COLO668 (cell line): ENCODE measurements around the gene TRMT10C.
"Not testable (repeated sequence)": the region's sequence is repeated elsewhere in the genome, so short reads cannot be mapped to it uniquely, and the experiment has no call there.

Source experiments
- DNase-seq: peaks from one replicate; lab custom pipeline; 2025; ENCODE audit not compliant: unreplicated experiment; lab: John Stamatoyannopoulos, UW

The TRMT10C gene

GRCh38 chr3:101561630-101562328 is at the start of gene TRMT10C:
Gene TRMT10C (plus strand): TSS chr3:101561868. CDS start chr3:101564782, 2,914 bp downstream.
- DNase-seq: peak; percentile 82

- no peak for DNase-seq
These were observed 49.3 kb upstream of the TRMT10C start for GRCh38 chr3:101512396-101512645.

GRCh38 chr3:101512646-101513418 is 48.8 kb upstream of the TRMT10C start, which contains the start of gene SENP7:
Gene SENP7 (minus strand): TSS chr3:101513212. CDS start chr3:101513130, 82 bp downstream.
- DNase-seq: peak; percentile 66

- DNase-seq: no peak
These were observed 48.2 kb upstream of the TRMT10C start for GRCh38 chr3:101513419-101513986.

- DNase-seq: peak; percentile 3
These were observed 43.2 kb upstream of the TRMT10C start for GRCh38 chr3:101518421-101518871.

GRCh38 chr3:101519685-101520365 is 41.8 kb upstream of the TRMT10C start:
- no peak for DNase-seq

- no peak for DNase-seq
These were observed 40.4 kb upstream of the TRMT10C start for GRCh38 chr3:101521211-101521701.

GRCh38 chr3:101527441-101527840 is 34.2 kb upstream of the TRMT10C start:
- no peak for DNase-seq

- no peak for DNase-seq
These were observed 33.8 kb upstream of the TRMT10C start for GRCh38 chr3:101527906-101528305.

GRCh38 chr3:101529816-101530685 is 31.6 kb upstream of the TRMT10C start:
- DNase-seq: no peak

GRCh38 chr3:101530686-101531047 is 31.0 kb upstream of the TRMT10C start:
- no peak for DNase-seq

- DNase-seq: no peak
These were observed 30.1 kb upstream of the TRMT10C start for GRCh38 chr3:101531473-101532086.

GRCh38 chr3:101532783-101533602 is 28.7 kb upstream of the TRMT10C start:
- DNase-seq: no peak

- DNase-seq: no peak
These were observed 28.1 kb upstream of the TRMT10C start for GRCh38 chr3:101533603-101533968.

- no peak for DNase-seq
These were observed 26.4 kb upstream of the TRMT10C start for GRCh38 chr3:101535221-101535620.

- DNase-seq: no peak
These were observed 25.4 kb upstream of the TRMT10C start for GRCh38 chr3:101536266-101536665.

GRCh38 chr3:101536955-101537354 is 24.7 kb upstream of the TRMT10C start:
- not testable (repeated sequence) for DNase-seq

- DNase-seq: no peak
These were observed 18.7 kb upstream of the TRMT10C start for GRCh38 chr3:101542957-101543356.

GRCh38 chr3:101544161-101544850 is 17.4 kb upstream of the TRMT10C start:
- no peak for DNase-seq
